HFF-Myc (cell line): Measurements from ENCODE around the gene SLIT3.

ENCODE experiments used
- DNase-seq: peaks from one replicate; pipeline ENCODE4 v3.0.0-alpha.2; 2011; ENCODE audit warnings: low read depth; ENCODE audit errors: extremely low read depth
- H3K4me3 ChIP-seq: replicated peaks from 2 replicates; pipeline ENCODE4 v1.5.1; 2011; ENCODE audit warnings: low read depth, mild to moderate bottlenecking, control low read depth, low read length
- CTCF ChIP-seq: IDR thresholded peaks from 2 replicates; pipeline ENCODE4 v1.5.1; 2012; ENCODE audit warnings: mild to moderate bottlenecking, low read depth, low read length, control low read depth; ENCODE audit errors: missing control alignments

Gene SLIT3

GRCh38 chr5:168803541-168803940 is 497.4 kb downstream of the SLIT3 start:
- H3K4me3 ChIP-seq = no peak overlapping the region
- DNase-seq = no peak
- TF ChIP-seq CTCF = no peak

DNA sequence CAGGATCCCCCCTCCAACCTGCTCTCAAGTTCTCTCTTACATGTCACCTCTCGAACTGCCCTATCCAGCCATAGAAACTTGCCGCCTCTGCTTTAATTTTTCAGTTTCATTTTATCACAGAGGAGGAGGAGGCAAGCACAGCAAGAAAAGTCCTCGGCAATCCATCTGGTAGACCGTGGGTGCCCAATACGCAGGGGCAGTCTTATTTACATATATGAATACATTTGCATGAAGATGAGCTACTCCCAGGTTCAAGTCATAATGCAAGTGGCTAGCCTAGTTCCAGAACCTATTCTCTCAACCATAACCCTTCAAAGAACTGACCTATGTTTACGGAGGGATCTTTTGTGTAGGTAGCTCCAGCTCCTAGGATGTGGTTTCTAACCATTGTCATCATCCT is 498.6 kb downstream of the SLIT3 start:
- H3K4me3 ChIP-seq = no peak overlapping the region
- no peak for TF ChIP-seq CTCF
- DNase-seq = no peak

DNA sequence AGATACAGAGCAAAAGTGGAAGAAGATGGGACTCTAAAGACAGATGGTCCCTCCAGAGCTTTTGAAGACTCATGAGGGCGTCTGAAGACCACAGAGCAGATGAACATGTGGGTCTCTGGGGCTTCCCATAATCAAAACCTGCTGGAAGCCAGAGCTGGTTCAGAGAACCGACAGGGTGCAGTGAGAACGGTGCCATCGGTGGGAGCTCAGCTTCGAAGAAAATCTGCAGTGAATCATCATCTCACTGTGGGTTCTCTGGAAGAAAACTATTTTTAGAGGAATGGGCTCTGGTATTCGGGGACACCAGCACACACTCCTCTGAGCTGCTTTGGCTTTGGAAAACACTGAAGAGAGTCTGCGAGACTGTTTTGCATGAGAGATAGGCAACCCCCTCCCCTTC is 499.4 kb downstream of the SLIT3 start:
- no peak for DNase-seq
- no peak for TF ChIP-seq CTCF
- H3K4me3 ChIP-seq = no peak overlapping the region

DNA sequence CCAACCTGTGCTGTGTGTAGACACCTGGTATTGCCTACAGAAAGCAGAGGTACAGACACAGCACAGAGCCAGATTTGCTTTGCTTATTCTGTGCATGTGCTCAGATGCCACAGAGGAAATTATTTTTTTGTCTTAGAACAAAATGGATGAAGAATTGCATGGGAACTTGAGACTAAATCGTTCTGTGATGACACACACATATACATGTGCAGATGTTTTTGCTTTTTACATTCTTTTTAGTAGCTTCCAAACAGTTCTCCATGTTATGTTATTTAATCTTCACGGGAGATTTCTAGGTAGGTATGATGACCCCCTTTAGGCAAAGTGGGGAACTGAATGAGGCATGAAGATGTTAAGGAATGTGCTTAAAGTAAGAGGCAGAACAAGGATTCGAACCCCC is 500.2 kb downstream of the SLIT3 start:
- no peak for TF ChIP-seq CTCF
- DNase-seq = no peak
- no peak overlapping the region for H3K4me3 ChIP-seq

GRCh38 chr5:168798065-168799023 is 502.6 kb downstream of the SLIT3 start:
- no peak for DNase-seq
- no peak for TF ChIP-seq CTCF
- no peak overlapping the region for H3K4me3 ChIP-seq

DNA sequence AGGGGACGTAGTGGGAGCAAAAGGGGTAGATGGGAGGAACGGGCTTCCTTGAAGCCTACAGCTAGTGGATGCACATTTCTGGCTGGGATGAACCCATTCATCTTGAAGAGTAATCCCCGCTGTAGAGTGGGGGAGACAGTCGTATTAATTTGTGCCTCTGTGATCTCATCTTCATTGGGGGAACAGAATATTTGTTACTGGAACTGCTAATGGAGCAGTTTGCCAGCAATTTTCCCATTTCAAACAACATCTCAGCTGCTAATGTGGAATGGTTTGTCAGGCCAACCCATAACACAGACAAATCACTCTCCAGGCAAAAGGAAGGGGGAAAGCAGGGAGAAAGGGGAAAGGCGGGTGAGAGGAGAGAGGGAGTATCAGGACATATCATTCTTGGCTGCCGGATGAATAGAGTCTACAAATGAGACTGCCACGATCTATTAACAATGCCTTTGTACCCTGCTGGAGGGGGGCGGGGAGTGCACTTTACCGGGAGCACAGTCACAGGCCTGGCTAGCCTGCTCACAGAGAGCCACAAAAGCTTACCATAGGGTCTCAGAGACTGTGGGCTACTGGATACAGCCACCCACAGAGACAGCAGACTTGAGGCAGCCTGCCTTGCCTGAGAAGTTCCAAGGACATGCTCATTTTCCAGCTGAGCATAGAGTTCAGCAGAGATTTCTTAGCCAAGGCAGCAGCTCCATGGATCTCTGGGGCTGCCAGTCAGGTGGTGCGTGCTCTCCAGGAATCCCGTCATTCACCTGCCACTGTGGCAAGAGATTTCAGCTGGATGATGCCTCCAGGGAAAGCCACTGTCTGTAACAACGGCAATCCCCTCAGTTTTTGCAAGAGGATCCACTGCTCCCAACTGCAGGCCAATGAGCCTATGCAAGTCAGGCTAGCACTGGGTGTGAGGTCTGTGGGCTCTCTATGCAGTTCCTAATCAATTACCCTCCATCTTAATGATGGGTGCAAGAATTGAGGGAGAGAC is 504.1 kb downstream of the SLIT3 start:
- no peak overlapping the region for H3K4me3 ChIP-seq
- no peak for DNase-seq
- no peak for TF ChIP-seq CTCF
